OCI-M2 (cell line): ENCODE results near the gene INPP4A.

ENCODE experiments used
- DNase-seq: peaks from one replicate; lab custom pipeline; 2025; ENCODE audit not compliant: unreplicated experiment; lab: John Stamatoyannopoulos, UW

The INPP4A gene

GRCh38 chr2:98558852-98559530 lies 114.3 kb downstream of the INPP4A start:
- no peak for DNase-seq

GRCh38 chr2:98559581-98559980 lies 114.9 kb downstream of the INPP4A start:
- no peak for DNase-seq

GRCh38 chr2:98560256-98560771 lies 115.7 kb downstream of the INPP4A start:
- no peak for DNase-seq

- no peak for DNase-seq
Measured at GRCh38 chr2:98561018-98561417, 116.4 kb downstream of the INPP4A start.

- DNase-seq = no peak
Measured at GRCh38 chr2:98561902-98562695, 117.4 kb downstream of the INPP4A start.

- no peak for DNase-seq
Measured at GRCh38 chr2:98563394-98563793, 118.7 kb downstream of the INPP4A start.

- no peak for DNase-seq
Measured at GRCh38 chr2:98564541-98565132, 120.0 kb downstream of the INPP4A start.

GRCh38 chr2:98565286-98565860 lies 120.7 kb downstream of the INPP4A start:
- DNase-seq = no peak

- no peak for DNase-seq
Measured at GRCh38 chr2:98565941-98566340, 121.3 kb downstream of the INPP4A start.

GRCh38 chr2:98568161-98568956 lies 123.7 kb downstream of the INPP4A start:
- no peak for DNase-seq

- no peak for DNase-seq
Measured at GRCh38 chr2:98569197-98569793, 124.6 kb downstream of the INPP4A start.

- no peak for DNase-seq
Measured at GRCh38 chr2:98569915-98570314, 125.3 kb downstream of the INPP4A start.

GRCh38 chr2:98570356-98570755 lies 125.7 kb downstream of the INPP4A start:
- DNase-seq = no peak

- no peak for DNase-seq
Measured at GRCh38 chr2:98571121-98571701, 126.6 kb downstream of the INPP4A start.

- no peak for DNase-seq
Measured at GRCh38 chr2:98571796-98572195, 127.1 kb downstream of the INPP4A start.

- no peak for DNase-seq
Measured at GRCh38 chr2:98572211-98572610, 127.6 kb downstream of the INPP4A start.

GRCh38 chr2:98572676-98573075 lies 128.0 kb downstream of the INPP4A start:
- no peak for DNase-seq

GRCh38 chr2:98573426-98573825 lies 128.8 kb downstream of the INPP4A start:
- no peak for DNase-seq

- DNase-seq = no peak
Measured at GRCh38 chr2:98576666-98577312, 132.1 kb downstream of the INPP4A start.
